HG02852 (cell line): ENCODE measurements around the gene MS4A7.
A peak's percentile ranks its signal among the peaks of the same experiment; 100 is the strongest.
"Not testable (repeated sequence)": the region's sequence is repeated elsewhere in the genome, so short reads cannot be mapped to it uniquely, and the experiment has no call there.

Source experiments
- ATAC-seq: cut with Tn5 transposase; IDR thresholded peaks from one replicate; pipeline ENCODE4 v1.9.1; 2021; ENCODE audit warnings: mild to moderate bottlenecking, moderate library complexity; ENCODE audit not compliant: unreplicated experiment

MS4A7 gene

GRCh38 chr11:60378354-60378753 is at the start of gene MS4A7:
MS4A7 (plus strand) TSS chr11:60378532; CDS start chr11:60383142, 4,610 bp downstream.
- peak; percentile 97 for ATAC-seq

- ATAC-seq: no peak
Observed at GRCh38 chr11:60332846-60333245, 45.5 kb upstream of the MS4A7 start.

- ATAC-seq: peak; percentile 73
Observed at GRCh38 chr11:60334005-60334620, 44.2 kb upstream of the MS4A7 start.

GRCh38 chr11:60336767-60337391 is 41.5 kb upstream of the MS4A7 start:
- no peak for ATAC-seq

- no peak for ATAC-seq
Observed at GRCh38 chr11:60338053-60338452, 40.3 kb upstream of the MS4A7 start.

- ATAC-seq: no peak
Observed at GRCh38 chr11:60339356-60339755, 39.0 kb upstream of the MS4A7 start.

GRCh38 chr11:60343094-60343704 is 35.1 kb upstream of the MS4A7 start:
- no peak for ATAC-seq

- no peak for ATAC-seq
Observed at GRCh38 chr11:60344146-60344545, 34.2 kb upstream of the MS4A7 start.

GRCh38 chr11:60345489-60345888 is 32.8 kb upstream of the MS4A7 start:
- no peak for ATAC-seq

GRCh38 chr11:60347084-60347797 is 31.1 kb upstream of the MS4A7 start:
- ATAC-seq: peak; percentile 75

- ATAC-seq: no peak
Observed at GRCh38 chr11:60348116-60348515, 30.2 kb upstream of the MS4A7 start.

GRCh38 chr11:60349990-60350389 is 28.3 kb upstream of the MS4A7 start:
- no peak for ATAC-seq

GRCh38 chr11:60357771-60358170 is 20.6 kb upstream of the MS4A7 start:
- ATAC-seq: no peak

GRCh38 chr11:60360621-60361020 is 17.7 kb upstream of the MS4A7 start:
- no peak for ATAC-seq

GRCh38 chr11:60362241-60362640 is 16.1 kb upstream of the MS4A7 start:
- no peak for ATAC-seq

- peak; percentile 53 for ATAC-seq
Observed at GRCh38 chr11:60363542-60364470, 14.5 kb upstream of the MS4A7 start.

GRCh38 chr11:60366262-60366904 is 11.9 kb upstream of the MS4A7 start:
- not testable (repeated sequence) for ATAC-seq

GRCh38 chr11:60367009-60367408 is 11.3 kb upstream of the MS4A7 start:
- peak; percentile 89 for ATAC-seq

GRCh38 chr11:60367896-60368295 is 10.4 kb upstream of the MS4A7 start:
- ATAC-seq: no peak

GRCh38 chr11:60370252-60370810 is 8.0 kb upstream of the MS4A7 start:
- ATAC-seq: no peak
